ENCODE results near the gene FOXO1. TPM values are rescaled to one million over a fixed set of nuclear protein-coding genes. Genes with fewer than 3 reads are reported as not detected.

FOXO1 gene
- total RNA-seq, 2 experiments from 2014 or later = 29.2 to 42.1 TPM

GRCh38 chr13:40540328-40541044 is 126.0 kb downstream of the FOXO1 start:
- Histone ChIP-seq H3K4me2 (ENCODE audit: low read length) (peak overlapping the region; percentile 54; the same call in 1 of the 2 replicates), H3K9me2 (ENCODE audit: insufficient read depth, low read length) (no peaks in the 10 kb centered on the region), H3K4me1 (ENCODE audit: insufficient read depth, low read length, poor library complexity, severe bottlenecking) (peaks cover 30% of the 10 kb centered on the region), H3K79me2 (ENCODE audit: insufficient read depth, low read depth, low read length) (no peaks in the 10 kb centered on the region), H3K36me3 (ENCODE audit: insufficient read depth, low read length) (no peaks in the 10 kb centered on the region), H3K4me3 (ENCODE audit: low read depth, low read length, poor library complexity, severe bottlenecking) (no peak overlapping the region), H3K27ac (ENCODE audit: low read depth, low read length, poor library complexity, severe bottlenecking) (no peak overlapping the region), H2AFZ (ENCODE audit: low read length) (peak overlapping the region; percentile 45; the same call in 1 of the 2 replicates), H3K9me3 (ENCODE audit: low read length) (no peaks in the 10 kb centered on the region), H4K20me1 (ENCODE audit: insufficient read depth, low read length) (no peaks in the 10 kb centered on the region)
- no peak for DNase-seq (ENCODE audit: low spot score)
- no peak for TF ChIP-seq EZH2phosphoT487 (IDR thresholded peaks at IDR 0.05; ENCODE audit: borderline replicate concordance, low read depth, low read length)
- TF ChIP-seq CTCF (conservative IDR thresholded peaks at IDR 0.05; ENCODE audit: low read length) = no peak
- ChIA-PET POLR2A (interaction anchor here (0.6 to 2.3 kb wide), 4 partner anchors 12 to 455 kb away, joined by 3 to 8 read pairs (median 4); no protein-coding TSS in a partner anchor), CTCF (ENCODE audit: unreplicated experiment) (interaction anchor here (0.7 kb wide), 1 partner anchor 14 kb away, joined by 3 read pairs; no protein-coding TSS in a partner anchor)
- intact Hi-C loops (cut with micrococcal nuclease; ENCODE audit: unreplicated experiment) = no loop called here
- BruUV-seq (replicated peaks) = no TSS peak

- no peaks in the 10 kb centered on the region for H4K20me1 ChIP-seq (ENCODE audit: insufficient read depth, low read length)
- BruUV-seq (replicated peaks) = no TSS peak
- ChIA-PET CTCF (ENCODE audit: unreplicated experiment) (no interaction called here), POLR2A (interaction anchor here (0.6 to 2.3 kb wide), 3 partner anchors 10 to 28 kb away, joined by 3 to 8 read pairs (median 4); no protein-coding TSS in a partner anchor)
- H3K4me3 ChIP-seq (ENCODE audit: low read depth, low read length, poor library complexity, severe bottlenecking) = peak overlapping the region; percentile 4
- H2AFZ ChIP-seq (ENCODE audit: low read length) = peak overlapping the region; percentile 45; the same call in 1 of the 2 replicates
- H3K9me3 ChIP-seq (ENCODE audit: low read length) = no peaks in the 10 kb centered on the region
- intact Hi-C loops (cut with micrococcal nuclease; ENCODE audit: unreplicated experiment) = no loop called here
- TF ChIP-seq CTCF (conservative IDR thresholded peaks at IDR 0.05; ENCODE audit: low read length) (no peak), EZH2phosphoT487 (IDR thresholded peaks at IDR 0.05; ENCODE audit: borderline replicate concordance, low read depth, low read length) (no peak)
- H3K4me2 ChIP-seq (ENCODE audit: low read length) = peak overlapping the region; percentile 54
- DNase-seq (ENCODE audit: low spot score) = no peak
- no peaks in the 10 kb centered on the region for H3K36me3 ChIP-seq (ENCODE audit: insufficient read depth, low read length)
- H3K9me2 ChIP-seq (ENCODE audit: insufficient read depth, low read length) = no peaks in the 10 kb centered on the region
- no peak overlapping the region for H3K27ac ChIP-seq (ENCODE audit: low read depth, low read length, poor library complexity, severe bottlenecking)
- peaks cover 32% of the 10 kb centered on the region for H3K4me1 ChIP-seq (ENCODE audit: insufficient read depth, low read length, poor library complexity, severe bottlenecking)
- H3K79me2 ChIP-seq (ENCODE audit: insufficient read depth, low read depth, low read length) = no peaks in the 10 kb centered on the region
Observed at GRCh38 chr13:40539576-40540327, 126.7 kb downstream of the FOXO1 start.
